HEK293 (cell line): ENCODE measurements around the gene OR52R1.
A peak's percentile ranks its signal among the peaks of the same experiment; 100 is the strongest.

Experiments used
- CTCF ChIA-PET: fragments of 350-600 bp; formaldehyde crosslinking; extraction: SDS; loops from one replicate; lab custom pipeline; 2021; ENCODE audit warnings: antibody characterized with exemption; lab: Yijun Ruan, JAX
- POLR2A ChIA-PET: fragments of 300-600 bp; formaldehyde crosslinking; extraction: SDS; loops from one replicate; lab custom pipeline; 2020; ENCODE audit warnings: antibody characterized with exemption, inconsistent platforms; lab: Yijun Ruan, JAX
- H3K27ac ChIP-seq: fragments of 200-500 bp; sonication (Bioruptor generic); 2 replicates; pipeline ENCODE4 v1.5.1; 2014; ENCODE audit warnings: low read depth, low read length, control low read depth, inconsistent platforms; ENCODE audit errors: extremely low read depth
- H3K36me3 ChIP-seq, 2 experiments: fragments of 200-500 bp in 1 of 2; sonication (Bioruptor generic) in 1 of 2; 1 replicate in 1 of 2; 2 replicates in 1 of 2; pipeline ENCODE4 v1.5.1; 2014 to 2017; ENCODE audit warnings: inconsistent platforms in 2 of 2, low read length in 2 of 2; ENCODE audit not compliant: control insufficient read depth in 2 of 2, insufficient read depth in 1 of 2
- H3K4me1 ChIP-seq: fragments of 200-500 bp; sonication (Bioruptor generic); 2 replicates; pipeline ENCODE4 v1.5.1; 2014; ENCODE audit warnings: mild to moderate bottlenecking, low read length, inconsistent platforms; ENCODE audit not compliant: control insufficient read depth, insufficient read depth
- H3K4me3 ChIP-seq: 2 replicates; pipeline ENCODE4 v1.5.1; 2011; ENCODE audit warnings: low read depth, mild to moderate bottlenecking, control low read depth, low read length, moderate library complexity
- H3K9me3 ChIP-seq: fragments of 200-500 bp; sonication (Bioruptor generic); 2 replicates; pipeline ENCODE4 v1.5.1; 2014; ENCODE audit warnings: low read depth, low read length, inconsistent platforms; ENCODE audit not compliant: control insufficient read depth, insufficient read depth
- GLIS2 ChIP-seq: fragments of 450-650 bp; formaldehyde crosslinking; IDR thresholded peaks from 2 replicates; pipeline ENCODE4 v1.5.1; 2016; ENCODE audit warnings: missing biosample characterization, missing genetic modification characterization
- IKZF3 ChIP-seq: fragments of 450-650 bp; IDR thresholded peaks from 2 replicates; pipeline ENCODE4 v1.5.0; 2018; ENCODE audit warnings: missing biosample characterization, mild to moderate bottlenecking, missing genetic modification characterization, moderate library complexity
- KLF16 ChIP-seq: fragments of 450-650 bp; formaldehyde crosslinking; IDR thresholded peaks from 2 replicates; pipeline ENCODE4 v1.5.1; 2017; ENCODE audit warnings: missing biosample characterization, missing genetic modification characterization
- ZBTB21 ChIP-seq: fragments of 450-650 bp; formaldehyde crosslinking; IDR thresholded peaks from 2 replicates; pipeline ENCODE4 v1.5.1; 2017; ENCODE audit warnings: missing biosample characterization, missing genetic modification characterization
- ZIC2 ChIP-seq: fragments of 450-650 bp; formaldehyde crosslinking; IDR thresholded peaks from 2 replicates; pipeline ENCODE4 v1.5.1; 2016; ENCODE audit warnings: missing biosample characterization, missing genetic modification characterization
- ZNF24 ChIP-seq: fragments of 450-650 bp; formaldehyde crosslinking; IDR thresholded peaks from 2 replicates; pipeline ENCODE4 v1.5.1; 2016; ENCODE audit warnings: missing biosample characterization, missing genetic modification characterization
- ZNF292 ChIP-seq: fragments of 450-650 bp; formaldehyde crosslinking; IDR thresholded peaks from 2 replicates; pipeline ENCODE4 v1.5.1; 2016; ENCODE audit warnings: low read depth, missing biosample characterization, missing genetic modification characterization, borderline replicate concordance
- ZNF501 ChIP-seq: fragments of 450-650 bp; formaldehyde crosslinking; IDR thresholded peaks from 2 replicates; pipeline ENCODE4 v1.5.1; 2016; ENCODE audit warnings: missing biosample characterization, missing genetic modification characterization
- ZNF549 ChIP-seq: fragments of 450-650 bp; IDR thresholded peaks from 2 replicates; pipeline ENCODE4 v1.5.1; 2018; ENCODE audit warnings: missing biosample characterization, missing genetic modification characterization, mild to moderate bottlenecking, inconsistent platforms, moderate library complexity
- ZNF654 ChIP-seq: fragments of 450-650 bp; formaldehyde crosslinking; IDR thresholded peaks from 2 replicates; pipeline ENCODE4 v1.5.1; 2016; ENCODE audit warnings: low read depth, missing biosample characterization, missing genetic modification characterization
- ZNF660 ChIP-seq: fragments of 450-650 bp; IDR thresholded peaks from 2 replicates; pipeline ENCODE4 v1.5.1; 2018; ENCODE audit warnings: missing biosample characterization, mild to moderate bottlenecking, missing genetic modification characterization
- ZNF843 ChIP-seq: fragments of 450-650 bp; formaldehyde crosslinking; IDR thresholded peaks from 2 replicates; pipeline ENCODE4 v1.5.1; 2016; ENCODE audit warnings: missing biosample characterization, missing genetic modification characterization
- ZSCAN23 ChIP-seq: fragments of 450-650 bp; formaldehyde crosslinking; IDR thresholded peaks from 2 replicates; pipeline ENCODE4 v1.5.1; 2016; ENCODE audit warnings: missing biosample characterization, missing genetic modification characterization
- TF ChIP-seq, protein P1 (sequence below): fragments of 450-650 bp; IDR thresholded peaks from 2 replicates; pipeline ENCODE4 v1.5.1; 2018; ENCODE audit warnings: missing biosample characterization, missing genetic modification characterization
- TF ChIP-seq, protein P2 (sequence below): fragments of 450-650 bp; formaldehyde crosslinking; IDR thresholded peaks from 2 replicates; pipeline ENCODE4 v1.5.1; 2017; ENCODE audit warnings: missing biosample characterization, missing genetic modification characterization
- TF ChIP-seq, protein P3 (sequence below): fragments of 450-650 bp; formaldehyde crosslinking; IDR thresholded peaks from 2 replicates; pipeline ENCODE4 v1.5.1; 2017; ENCODE audit warnings: missing biosample characterization, missing genetic modification characterization
- TF ChIP-seq, protein P4 (sequence below): fragments of 450-650 bp; formaldehyde crosslinking; IDR thresholded peaks from 2 replicates; pipeline ENCODE4 v1.5.0; 2017; ENCODE audit warnings: missing biosample characterization, missing genetic modification characterization, borderline replicate concordance

Gene OR52R1

DNA sequence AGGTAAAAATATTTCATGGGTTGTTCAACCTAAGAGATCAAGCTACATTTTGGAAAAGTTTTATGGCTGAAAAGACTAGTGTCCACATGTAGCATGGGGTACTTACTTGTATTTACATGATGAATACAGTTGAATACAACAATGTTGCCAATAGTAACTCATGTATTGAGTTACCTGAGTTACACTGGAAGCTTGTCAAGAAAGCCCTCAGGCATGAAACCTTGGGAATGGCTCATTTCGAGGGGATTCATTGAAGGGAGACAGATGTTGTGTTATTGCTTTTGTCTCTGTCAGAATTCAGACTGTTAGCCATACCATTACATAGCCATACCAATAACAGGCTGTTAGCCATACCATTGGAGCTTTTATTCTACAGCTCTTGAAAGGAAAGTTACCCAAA is 26.2 kb upstream of the OR52R1 start:
- Histone ChIP-seq H3K4me1 (no peaks in the 10 kb centered on the region), H3K27ac (no peak overlapping the region), H3K9me3 (no peaks in the 10 kb centered on the region), H3K4me3 (no peak overlapping the region), H3K36me3 (no peaks in the 10 kb centered on the region)
- TF ChIP-seq ZNF501 (no peak), ZNF843 (no peak), IKZF3 (tag by site-specific recombination) (no peak), KLF16 (tag by site-specific recombination) (no peak), ZNF660 (tag by site-specific recombination) (no peak), ZSCAN23 (tag by site-specific recombination) (no peak), GLIS2 (tag by site-specific recombination) (no peak)
- TF ChIP-seq, protein P1, sequence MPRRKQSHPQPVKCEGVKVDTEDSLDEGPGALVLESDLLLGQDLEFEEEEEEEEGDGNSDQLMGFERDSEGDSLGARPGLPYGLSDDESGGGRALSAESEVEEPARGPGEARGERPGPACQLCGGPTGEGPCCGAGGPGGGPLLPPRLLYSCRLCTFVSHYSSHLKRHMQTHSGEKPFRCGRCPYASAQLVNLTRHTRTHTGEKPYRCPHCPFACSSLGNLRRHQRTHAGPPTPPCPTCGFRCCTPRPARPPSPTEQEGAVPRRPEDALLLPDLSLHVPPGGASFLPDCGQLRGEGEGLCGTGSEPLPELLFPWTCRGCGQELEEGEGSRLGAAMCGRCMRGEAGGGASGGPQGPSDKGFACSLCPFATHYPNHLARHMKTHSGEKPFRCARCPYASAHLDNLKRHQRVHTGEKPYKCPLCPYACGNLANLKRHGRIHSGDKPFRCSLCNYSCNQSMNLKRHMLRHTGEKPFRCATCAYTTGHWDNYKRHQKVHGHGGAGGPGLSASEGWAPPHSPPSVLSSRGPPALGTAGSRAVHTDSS (tag by site-specific recombination): no peak
- TF ChIP-seq, protein P2, sequence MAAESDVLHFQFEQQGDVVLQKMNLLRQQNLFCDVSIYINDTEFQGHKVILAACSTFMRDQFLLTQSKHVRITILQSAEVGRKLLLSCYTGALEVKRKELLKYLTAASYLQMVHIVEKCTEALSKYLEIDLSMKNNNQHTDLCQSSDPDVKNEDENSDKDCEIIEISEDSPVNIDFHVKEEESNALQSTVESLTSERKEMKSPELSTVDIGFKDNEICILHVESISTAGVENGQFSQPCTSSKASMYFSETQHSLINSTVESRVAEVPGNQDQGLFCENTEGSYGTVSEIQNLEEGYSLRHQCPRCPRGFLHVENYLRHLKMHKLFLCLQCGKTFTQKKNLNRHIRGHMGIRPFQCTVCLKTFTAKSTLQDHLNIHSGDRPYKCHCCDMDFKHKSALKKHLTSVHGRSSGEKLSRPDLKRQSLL (tag by site-specific recombination): no peak
- TF ChIP-seq, protein P3, sequence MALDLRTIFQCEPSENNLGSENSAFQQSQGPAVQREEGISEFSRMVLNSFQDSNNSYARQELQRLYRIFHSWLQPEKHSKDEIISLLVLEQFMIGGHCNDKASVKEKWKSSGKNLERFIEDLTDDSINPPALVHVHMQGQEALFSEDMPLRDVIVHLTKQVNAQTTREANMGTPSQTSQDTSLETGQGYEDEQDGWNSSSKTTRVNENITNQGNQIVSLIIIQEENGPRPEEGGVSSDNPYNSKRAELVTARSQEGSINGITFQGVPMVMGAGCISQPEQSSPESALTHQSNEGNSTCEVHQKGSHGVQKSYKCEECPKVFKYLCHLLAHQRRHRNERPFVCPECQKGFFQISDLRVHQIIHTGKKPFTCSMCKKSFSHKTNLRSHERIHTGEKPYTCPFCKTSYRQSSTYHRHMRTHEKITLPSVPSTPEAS: no peak
- TF ChIP-seq, protein P4, sequence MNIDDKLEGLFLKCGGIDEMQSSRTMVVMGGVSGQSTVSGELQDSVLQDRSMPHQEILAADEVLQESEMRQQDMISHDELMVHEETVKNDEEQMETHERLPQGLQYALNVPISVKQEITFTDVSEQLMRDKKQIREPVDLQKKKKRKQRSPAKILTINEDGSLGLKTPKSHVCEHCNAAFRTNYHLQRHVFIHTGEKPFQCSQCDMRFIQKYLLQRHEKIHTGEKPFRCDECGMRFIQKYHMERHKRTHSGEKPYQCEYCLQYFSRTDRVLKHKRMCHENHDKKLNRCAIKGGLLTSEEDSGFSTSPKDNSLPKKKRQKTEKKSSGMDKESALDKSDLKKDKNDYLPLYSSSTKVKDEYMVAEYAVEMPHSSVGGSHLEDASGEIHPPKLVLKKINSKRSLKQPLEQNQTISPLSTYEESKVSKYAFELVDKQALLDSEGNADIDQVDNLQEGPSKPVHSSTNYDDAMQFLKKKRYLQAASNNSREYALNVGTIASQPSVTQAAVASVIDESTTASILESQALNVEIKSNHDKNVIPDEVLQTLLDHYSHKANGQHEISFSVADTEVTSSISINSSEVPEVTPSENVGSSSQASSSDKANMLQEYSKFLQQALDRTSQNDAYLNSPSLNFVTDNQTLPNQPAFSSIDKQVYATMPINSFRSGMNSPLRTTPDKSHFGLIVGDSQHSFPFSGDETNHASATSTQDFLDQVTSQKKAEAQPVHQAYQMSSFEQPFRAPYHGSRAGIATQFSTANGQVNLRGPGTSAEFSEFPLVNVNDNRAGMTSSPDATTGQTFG (tag by site-specific recombination): no peak
- ChIA-PET POLR2A (interaction anchor here (0.5 kb wide), 1 partner anchor 83 kb away, joined by 3 read pairs; no protein-coding TSS in a partner anchor), CTCF (interaction anchor here (0.6 to 1.6 kb wide), 4 partner anchors 105 to 1875 kb away, joined by 3 to 5 read pairs (median 4); partner anchors contain the start of gene OR51D1)

DNA sequence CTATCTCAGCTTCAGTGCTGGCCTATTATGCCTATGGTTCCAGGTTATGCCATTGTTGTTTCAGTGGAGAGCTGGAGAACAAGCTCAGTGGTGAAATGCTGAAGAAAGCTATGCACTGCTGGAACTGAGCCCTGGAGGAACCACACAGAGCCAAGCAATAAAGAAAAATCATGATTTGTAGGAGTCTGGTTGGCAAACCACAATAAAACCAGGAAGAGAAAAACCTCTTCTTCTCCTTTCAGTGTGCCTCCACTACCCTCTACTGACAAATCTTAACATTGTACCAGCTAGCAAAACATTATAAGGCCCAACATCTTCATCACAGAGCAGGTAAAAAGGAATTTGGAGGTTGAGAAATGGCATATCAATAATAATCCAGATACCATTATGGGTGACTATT is 22.2 kb upstream of the OR52R1 start:
- Histone ChIP-seq H3K9me3 (no peaks in the 10 kb centered on the region), H3K4me1 (no peaks in the 10 kb centered on the region), H3K36me3 (no peaks in the 10 kb centered on the region), H3K4me3 (no peak overlapping the region), H3K27ac (no peak overlapping the region)
- TF ChIP-seq ZIC2: no peak
- TF ChIP-seq ZNF654 (tag by site-specific recombination): peak; percentile 51
- TF ChIP-seq ZNF292 (tag by site-specific recombination): no peak
- no peak for TF ChIP-seq ZNF660 (tag by site-specific recombination)
- no peak for TF ChIP-seq ZNF549 (tag by site-specific recombination)
- TF ChIP-seq ZNF24 (tag by site-specific recombination): no peak
- no peak for TF ChIP-seq ZBTB21 (tag by site-specific recombination)
- CTCF ChIA-PET: interaction anchor here (0.9 to 2.9 kb wide), 6 partner anchors 188 to 645 kb away, joined by 3 to 22 read pairs (median 4); partner anchors contain the start of gene OR51D1
- POLR2A ChIA-PET: no interaction called here
